BJ (cell line): Measurements from ENCODE around the gene QARS1. TPM values are rescaled to one million over a fixed set of nuclear protein-coding genes. Genes with fewer than 3 reads are reported as not detected.

Experiments used
- CTCF ChIA-PET: fragments of 350-600 bp; formaldehyde crosslinking; extraction: SDS; loops from one replicate; lab custom pipeline; 2021; ENCODE audit warnings: antibody characterized with exemption, inconsistent platforms; lab: Yijun Ruan, JAX
- POLR2A ChIA-PET: fragments of 300-600 bp; sonication (Branson Sonifier 250); formaldehyde crosslinking; extraction: SDS; loops from one replicate; lab custom pipeline; 2021; ENCODE audit warnings: antibody characterized with exemption; lab: Charles Lee
- DNase-seq: peaks from one replicate; pipeline ENCODE4 v3.0.0-alpha.2; 2011; ENCODE audit warnings: low read depth
- H3K27me3 ChIP-seq: 2 replicates; pipeline ENCODE4 v1.6.0; 2011; ENCODE audit warnings: low read length; ENCODE audit not compliant: control insufficient read depth, insufficient read depth
- H3K36me3 ChIP-seq: 2 replicates; pipeline ENCODE4 v1.5.1; 2011; ENCODE audit warnings: low read length; ENCODE audit not compliant: control insufficient read depth, insufficient read depth
- H3K4me3 ChIP-seq: 2 replicates; pipeline ENCODE4 v1.5.1; 2011; ENCODE audit warnings: low read depth, mild to moderate bottlenecking, control low read depth, low read length
- CTCF ChIP-seq: IDR thresholded peaks from 2 replicates; pipeline ENCODE4 v1.5.1; 2011; ENCODE audit warnings: low read depth, mild to moderate bottlenecking, control low read depth, inconsistent platforms, low read length, moderate library complexity; ENCODE audit not compliant: insufficient read depth
- polyA minus RNA-seq: library from RNA; depleted of rRNA, polyadenylated mRNA; stranded (reverse); fragments of >200 nt; gene quantifications from 2 replicates; pipeline ENCODE4 v1.2.3, GENCODE V29; 2011; rRNA and poly(A)+ RNA removed
- polyA plus RNA-seq: library from polyadenylated mRNA; depleted of rRNA; stranded (reverse); fragments of >200 nt; gene quantifications from 2 replicates; pipeline ENCODE4 v1.2.3, GENCODE V29; 2011; rRNA removed

QARS1 gene
- 221 and 339 TPM in 2 replicates for polyA plus RNA-seq
- 273 and 304 TPM in 2 replicates for polyA minus RNA-seq

DNA sequence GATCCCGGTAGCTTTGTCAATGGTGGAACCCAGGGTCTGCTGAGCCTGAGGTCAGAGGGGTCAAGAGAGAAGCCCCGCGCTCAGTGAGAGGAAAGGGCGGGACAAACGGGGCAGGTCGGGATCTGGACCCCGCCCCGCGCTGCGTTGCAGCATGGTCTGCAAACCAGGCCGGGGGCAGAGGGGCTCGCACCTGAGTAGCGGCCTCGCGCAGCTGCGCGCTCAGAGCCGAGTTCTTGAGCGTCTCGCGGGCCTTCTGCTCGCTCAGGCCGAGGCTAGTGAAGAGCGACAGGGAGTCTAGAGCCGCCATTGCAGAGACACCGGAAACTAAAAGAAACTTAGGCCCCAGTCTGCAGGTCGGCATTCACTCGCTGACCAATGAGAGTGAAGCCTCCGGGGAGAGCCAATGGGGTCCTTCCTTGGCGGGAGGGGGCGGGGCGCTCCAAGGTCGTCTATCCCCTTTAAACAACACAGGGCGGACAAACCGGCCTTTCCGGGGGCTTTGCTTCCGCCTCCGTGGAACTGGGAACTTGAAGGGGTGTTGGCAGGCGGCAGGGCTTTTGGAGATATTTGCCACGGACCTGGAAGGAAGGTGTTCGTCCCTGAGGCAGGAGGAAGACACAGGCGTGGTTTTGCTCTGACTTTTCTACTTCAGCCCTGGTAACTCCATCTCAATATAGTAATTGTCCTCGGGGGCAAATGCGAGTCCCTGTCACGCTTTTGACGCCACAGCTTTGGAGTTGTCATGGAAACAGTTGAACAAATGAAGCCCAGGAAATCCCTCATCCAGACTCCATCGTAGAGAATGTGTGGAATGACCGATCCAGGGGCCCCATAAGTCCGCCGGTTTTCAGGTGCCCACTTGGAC lies at the start of gene QARS1:
Gene QARS1, minus strand, starts transcription at position 331 of the 865 bp plus-strand sequence. Its CDS starts 24 bp downstream, at position 307.
- peak within 1 kb of the TSS; percentile 78 for H3K4me3 ChIP-seq
- H3K36me3 ChIP-seq = peaks cover 35% of the 10 kb centered on the region
- ChIA-PET CTCF (no interaction called here), POLR2A (interaction anchor here (1.0 kb wide), 1 partner anchor 10 kb away, joined by 4 read pairs; the partner anchor contains the start of gene QRICH1)
- DNase-seq = peak; percentile 73
- TF ChIP-seq CTCF = no peak
- no peaks in the 10 kb centered on the region for H3K27me3 ChIP-seq

DNA sequence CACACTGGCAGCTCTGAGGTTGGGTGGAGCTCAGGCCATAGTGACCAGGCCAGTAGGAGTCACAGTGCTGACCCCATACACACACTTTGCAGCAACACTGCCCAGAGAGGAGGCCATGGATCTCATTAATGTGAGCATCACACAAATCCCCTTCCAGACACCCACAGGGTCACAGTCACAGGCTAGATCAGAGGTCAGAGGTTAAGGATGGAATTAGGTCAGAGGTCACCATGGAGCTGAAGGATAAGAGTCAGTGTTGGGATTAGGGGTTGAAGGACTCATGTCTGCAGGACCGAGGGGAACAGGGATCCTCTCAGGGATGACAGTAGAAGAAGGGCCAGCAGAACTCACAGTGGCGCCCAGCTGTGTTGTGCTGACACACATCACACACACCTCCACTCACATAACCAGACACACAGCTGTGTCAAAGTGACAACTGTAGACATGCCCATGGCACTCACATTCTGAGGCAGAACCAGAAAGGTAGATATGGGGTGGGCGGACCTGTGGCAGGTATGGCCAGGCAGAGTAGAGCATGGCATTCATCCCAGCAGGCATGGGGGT lies 48.9 kb upstream of the QARS1 start:
- no peaks in the 10 kb centered on the region for H3K36me3 ChIP-seq
- POLR2A ChIA-PET = no interaction called here
- CTCF ChIA-PET = interaction anchor here (0.7 kb wide), 1 partner anchor 17 kb away, joined by 3 read pairs; no protein-coding TSS in a partner anchor
- H3K4me3 ChIP-seq = no peak overlapping the region
- TF ChIP-seq CTCF = no peak
- no peak for DNase-seq
- 0 out of 2 replicates have a peak, but pooled peaks cover 1% of the 10 kb centered on the region for H3K27me3 ChIP-seq

DNA sequence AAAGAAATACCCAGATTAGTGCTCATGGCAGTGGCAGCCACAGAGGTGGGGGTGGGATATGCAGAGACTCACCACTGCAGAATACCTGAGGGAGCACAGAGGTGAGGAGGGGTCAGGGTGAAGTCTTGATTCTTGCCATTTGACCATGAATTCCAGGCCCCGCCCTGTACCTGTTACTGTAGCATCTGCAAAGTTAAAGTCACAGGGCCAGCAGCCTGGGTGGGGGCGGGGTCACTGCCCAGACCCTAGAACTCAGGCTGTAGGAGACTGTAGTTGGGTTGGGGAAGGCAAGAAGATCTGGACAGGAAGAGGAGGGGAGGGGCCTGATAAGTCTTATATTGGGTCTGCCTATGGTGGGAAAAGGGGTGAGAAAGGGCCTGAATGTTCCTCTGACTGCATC lies 47.1 kb upstream of the QARS1 start:
- Histone ChIP-seq H3K36me3 (no peaks in the 10 kb centered on the region), H3K27me3 (0 out of 2 replicates have a peak, but pooled peaks cover 1% of the 10 kb centered on the region), H3K4me3 (no peak overlapping the region)
- no peak for DNase-seq
- ChIA-PET CTCF (no interaction called here), POLR2A (no interaction called here)
- no peak for TF ChIP-seq CTCF

DNA sequence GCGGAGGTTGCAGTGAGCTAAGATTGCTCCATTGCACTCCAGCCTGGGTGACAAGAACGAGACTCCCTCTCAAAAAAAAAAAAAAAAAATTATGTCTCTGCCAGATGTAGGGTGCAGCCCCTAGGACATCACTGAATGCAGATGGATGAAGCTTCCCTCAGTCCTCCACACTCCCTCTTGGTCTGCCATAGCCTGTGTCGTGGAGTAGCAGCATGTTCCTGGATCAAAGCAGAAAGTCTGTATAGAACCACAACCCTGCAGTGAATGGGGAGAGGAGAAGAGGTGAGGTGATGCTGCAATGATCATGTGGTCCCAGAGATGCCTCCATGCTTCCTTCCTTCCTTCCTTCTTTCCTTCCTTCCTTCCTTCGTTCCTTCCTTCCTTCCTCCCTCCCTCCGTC lies 43.6 kb upstream of the QARS1 start:
- DNase-seq = no peak
- POLR2A ChIA-PET = no interaction called here
- Histone ChIP-seq H3K36me3 (no peaks in the 10 kb centered on the region), H3K27me3 (0 out of 2 replicates have a peak, but pooled peaks cover 1% of the 10 kb centered on the region), H3K4me3 (no peak overlapping the region)
- TF ChIP-seq CTCF = no peak
- CTCF ChIA-PET = no interaction called here

- Histone ChIP-seq H3K36me3 (no peaks in the 10 kb centered on the region), H3K4me3 (no peak overlapping the region), H3K27me3 (peaks cover 3% of the 10 kb centered on the region; the same call in 1 of the 2 replicates)
- TF ChIP-seq CTCF = no peak
- POLR2A ChIA-PET = no interaction called here
- CTCF ChIA-PET = no interaction called here
- DNase-seq = no peak
Measured at GRCh38 chr3:49140080-49140479, 35.5 kb upstream of the QARS1 start.
